GM18868 (cell line): ENCODE data around the gene FLT1.

Experiments
- ATAC-seq: cut with Tn5 transposase; IDR thresholded peaks from one replicate; pipeline ENCODE4 v1.9.1; 2021; ENCODE audit warnings: mild to moderate bottlenecking, moderate library complexity; ENCODE audit not compliant: unreplicated experiment

The FLT1 gene

DNA sequence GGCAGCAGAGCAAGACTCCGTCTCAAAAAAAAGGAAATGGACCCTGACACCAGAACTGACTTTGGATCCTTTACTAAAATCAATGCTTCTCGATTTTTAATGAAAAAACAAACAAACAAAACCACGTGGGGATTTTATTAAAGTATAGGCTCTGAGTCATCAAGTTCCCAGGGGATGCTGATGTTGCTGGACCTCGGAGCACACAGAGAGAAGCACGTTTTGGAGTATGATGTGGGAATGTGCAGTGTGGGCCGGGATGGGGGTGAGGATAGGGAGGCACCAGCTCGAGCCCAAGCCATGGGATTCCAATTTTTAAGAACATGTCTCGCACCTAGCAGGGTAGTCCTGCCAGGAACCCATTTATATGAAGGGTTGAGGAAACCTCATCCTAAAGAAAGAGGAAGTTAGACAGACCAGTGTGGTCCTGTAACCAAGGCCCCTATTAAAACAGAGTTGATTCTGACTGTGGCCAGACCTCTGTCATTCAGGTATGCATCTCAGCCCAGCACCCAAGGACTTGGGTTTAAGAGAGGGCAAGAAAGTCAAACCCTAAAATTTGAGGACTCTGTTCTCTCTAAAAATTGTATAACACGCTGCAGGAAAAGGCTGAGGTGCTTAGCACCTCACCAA, 6.4 kb downstream of the FLT1 start:
- no peak for ATAC-seq

DNA sequence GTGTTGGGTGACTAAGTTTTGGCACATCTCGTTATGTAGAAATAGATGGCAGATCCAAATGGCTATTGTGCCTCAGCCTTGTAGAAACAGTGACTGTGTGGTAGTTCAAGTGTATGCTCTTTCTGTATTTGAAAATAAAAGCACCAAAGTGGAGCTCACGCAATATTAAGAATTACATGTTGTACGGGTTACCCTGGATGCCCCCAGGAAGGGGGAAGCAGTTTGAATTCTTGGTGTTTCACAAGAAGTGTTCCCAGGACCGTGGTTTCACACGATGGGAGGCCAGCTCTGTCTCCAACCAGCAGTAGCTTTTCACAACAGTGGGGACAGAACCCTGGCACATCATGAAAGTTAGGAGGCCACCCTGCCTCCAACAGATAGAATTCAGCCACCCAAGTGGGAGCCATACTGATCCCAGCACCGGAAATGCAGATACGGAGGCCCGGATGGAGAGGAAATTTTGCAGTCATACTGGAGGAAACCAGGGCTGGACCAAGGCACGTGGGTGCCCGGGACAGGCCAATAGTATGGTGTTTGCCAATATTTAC, 8.9 kb downstream of the FLT1 start:
- ATAC-seq: no peak

DNA sequence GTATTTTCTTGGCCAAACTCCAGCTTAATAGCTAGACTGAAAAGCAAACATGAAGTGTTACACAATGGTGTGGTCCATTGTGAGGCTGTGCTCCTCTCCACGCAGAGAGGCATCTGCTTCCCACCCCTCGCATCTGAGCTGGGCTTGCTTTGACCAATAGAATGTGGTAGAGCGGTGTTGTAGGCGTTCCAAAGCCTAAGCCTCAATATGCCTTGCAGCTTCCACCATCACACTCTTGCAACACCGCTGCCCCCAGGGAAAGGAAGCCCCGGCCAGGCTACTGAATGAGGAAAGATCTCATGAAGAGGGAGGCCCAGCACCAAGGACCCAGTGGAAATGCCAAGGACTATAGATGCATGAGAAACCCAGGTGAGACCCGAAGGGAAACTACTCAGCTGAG, 9.4 kb downstream of the FLT1 start:
- ATAC-seq: no peak

DNA sequence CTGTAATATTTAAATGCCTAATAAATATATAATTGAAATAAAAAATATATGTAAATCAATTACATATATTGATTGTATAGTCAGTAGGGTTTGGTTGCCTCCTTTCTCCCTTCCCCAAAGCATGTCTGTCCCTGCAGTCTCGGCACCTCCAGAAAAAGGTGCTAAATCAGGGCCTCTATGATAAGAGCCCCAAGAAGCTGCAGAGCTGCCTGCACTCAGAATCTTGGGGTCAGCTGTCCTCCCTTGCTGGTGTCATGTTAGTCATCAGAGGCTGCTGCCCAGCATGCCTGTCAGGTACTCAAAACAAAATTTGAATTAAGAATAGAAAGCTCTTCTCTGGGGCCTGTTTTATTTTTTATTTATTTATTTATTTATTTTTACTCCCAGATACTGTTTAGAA, 9.8 kb downstream of the FLT1 start:
- ATAC-seq: no peak

DNA sequence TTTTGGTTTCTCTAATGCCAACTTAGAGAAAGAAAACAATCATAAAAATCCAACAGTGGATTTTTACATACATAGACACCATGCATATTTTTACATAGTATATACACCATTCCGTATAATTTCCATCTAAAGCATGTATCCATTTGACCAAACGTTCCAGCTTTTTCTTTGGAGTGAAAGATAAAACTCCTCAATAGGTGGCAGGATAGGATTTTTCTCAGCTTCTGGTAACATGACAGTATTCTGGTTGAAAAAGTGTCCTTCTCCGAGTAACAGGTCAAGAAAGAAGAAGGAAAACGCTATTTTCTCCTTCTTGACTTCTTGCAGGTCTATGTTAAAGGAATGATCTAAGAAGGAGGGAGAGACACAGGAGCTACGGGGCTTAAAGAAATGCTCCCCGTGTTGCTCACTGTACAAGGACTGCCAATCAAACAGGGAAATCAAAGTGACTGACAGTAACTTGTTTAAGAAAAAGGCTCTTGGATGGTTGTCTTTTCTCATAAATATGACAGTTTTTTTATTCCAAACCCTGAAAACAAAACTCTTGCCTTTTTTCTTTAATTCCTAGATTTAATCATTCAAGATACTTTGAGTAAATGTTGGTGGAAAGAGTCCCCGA, 11.5 kb downstream of the FLT1 start:
- no peak for ATAC-seq

DNA sequence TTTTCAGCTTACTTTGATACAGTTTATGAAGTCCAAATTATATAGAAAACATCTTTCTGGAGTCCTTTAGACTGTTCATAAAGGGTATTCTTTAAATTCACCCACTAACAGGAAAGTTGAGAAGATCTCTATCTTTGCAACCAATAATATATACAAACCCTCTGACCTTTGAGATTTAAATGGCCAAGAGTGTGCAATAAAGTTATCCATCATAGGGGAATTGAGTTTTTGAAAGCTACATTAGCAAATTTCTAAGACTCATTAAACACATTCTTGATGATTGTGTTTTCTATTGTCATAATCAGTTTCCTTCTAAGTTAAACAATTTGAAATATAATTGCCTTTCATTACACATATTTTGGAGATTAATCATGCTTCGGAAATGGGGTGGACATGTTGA, 15.9 kb downstream of the FLT1 start:
- no peak for ATAC-seq

DNA sequence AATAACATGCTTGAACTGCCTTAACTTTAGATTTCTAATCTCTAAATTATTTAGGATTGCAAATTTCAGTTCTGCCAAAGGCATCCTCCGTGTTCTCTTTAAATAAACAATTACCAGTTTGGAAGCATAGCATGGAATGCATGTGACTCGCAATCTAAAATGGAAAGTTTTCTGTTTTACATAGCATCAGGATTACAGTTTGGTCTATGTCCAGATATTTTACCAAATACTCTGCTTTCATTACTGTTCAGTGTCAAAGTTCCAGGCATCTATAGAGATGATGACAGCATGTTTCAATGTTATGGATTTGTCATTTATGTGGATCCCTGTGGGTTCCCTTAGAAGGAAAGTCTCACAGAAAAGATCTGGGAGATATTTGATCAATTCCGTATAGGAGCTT, 16.8 kb downstream of the FLT1 start:
- ATAC-seq: no peak

DNA sequence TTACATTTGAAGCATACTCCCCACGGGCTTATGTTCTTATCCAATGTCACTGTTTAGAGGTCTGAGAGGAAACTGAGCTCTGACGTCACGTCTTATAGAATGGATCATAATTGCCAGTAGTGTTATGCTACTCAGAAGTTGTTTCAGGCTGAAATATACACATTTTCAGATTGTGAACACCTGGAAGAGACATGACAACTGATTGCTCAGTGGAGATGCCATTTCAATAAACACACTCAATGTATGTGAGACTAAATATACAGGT, 17.3 kb downstream of the FLT1 start:
- no peak for ATAC-seq

DNA sequence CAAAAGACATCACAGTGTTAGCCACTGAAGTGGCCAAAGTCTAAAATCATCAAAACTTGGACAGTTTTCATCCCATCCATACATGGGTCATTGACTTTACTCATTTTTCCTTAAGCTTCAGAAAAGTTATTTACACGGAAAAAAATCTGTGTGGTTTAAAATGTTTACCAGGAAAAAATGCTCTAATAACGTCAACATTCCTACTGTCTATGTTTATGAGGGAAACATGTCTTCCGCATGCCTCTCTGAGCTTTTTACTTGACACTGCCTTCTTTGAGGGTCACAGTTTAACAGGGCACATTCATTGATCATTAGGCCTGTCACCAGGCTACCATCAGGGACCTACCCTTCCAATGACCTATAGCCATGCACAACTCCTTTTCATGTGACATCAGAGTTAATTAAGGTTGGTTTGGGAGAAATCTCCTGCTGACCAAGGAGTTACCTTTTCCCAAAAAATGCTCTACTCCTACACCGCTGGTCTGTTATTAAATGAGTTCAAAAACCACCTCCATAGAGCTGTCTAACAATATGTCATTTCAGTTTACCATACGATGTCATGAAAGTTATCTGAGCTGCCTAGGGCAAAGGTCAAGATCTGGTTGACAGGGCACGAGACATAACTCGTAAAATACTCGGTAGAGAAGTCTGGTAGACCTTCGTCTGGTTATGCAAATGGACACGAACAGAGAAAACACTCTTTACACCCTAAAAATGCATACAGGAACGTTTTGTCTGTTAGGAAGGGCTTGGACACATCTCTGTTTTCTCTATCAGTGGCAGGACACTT, 17.8 kb downstream of the FLT1 start:
- ATAC-seq: no peak

DNA sequence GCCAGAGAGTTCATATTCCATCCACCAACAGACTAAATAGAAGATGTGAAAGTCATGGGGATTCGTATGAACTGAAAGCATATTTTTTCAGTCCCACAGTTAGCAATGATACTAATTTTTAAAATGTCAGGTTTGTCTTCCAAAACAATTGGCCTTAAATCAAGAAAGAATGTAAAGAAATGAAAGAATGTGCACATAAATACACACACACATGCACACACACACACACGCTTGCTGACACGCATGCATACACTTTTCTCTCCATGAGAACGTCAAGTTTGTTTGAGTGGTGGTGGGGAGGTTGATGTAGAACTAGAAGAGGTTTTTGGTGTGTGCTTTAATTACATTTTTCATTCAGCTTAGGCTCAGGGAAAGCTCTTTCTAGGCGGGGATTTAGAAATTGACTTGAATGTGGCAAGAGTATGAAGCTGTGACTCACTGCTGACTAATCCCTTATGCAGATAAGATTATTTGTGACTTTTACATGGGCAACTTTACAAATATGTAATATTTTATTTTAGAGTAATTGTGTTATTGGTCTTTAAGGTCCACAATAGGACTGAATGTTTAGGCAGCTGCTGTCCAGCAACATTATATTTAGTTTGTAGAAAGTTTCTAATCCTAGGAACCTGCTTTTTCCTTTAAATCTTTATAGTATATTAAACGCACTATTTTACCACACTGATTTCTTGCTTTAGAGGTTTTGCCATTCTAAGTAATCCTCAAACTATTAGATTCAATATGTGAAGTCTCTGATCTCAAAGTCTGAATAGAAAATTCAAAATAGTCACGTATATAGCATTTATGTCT, 18.8 kb downstream of the FLT1 start:
- ATAC-seq: no peak

DNA sequence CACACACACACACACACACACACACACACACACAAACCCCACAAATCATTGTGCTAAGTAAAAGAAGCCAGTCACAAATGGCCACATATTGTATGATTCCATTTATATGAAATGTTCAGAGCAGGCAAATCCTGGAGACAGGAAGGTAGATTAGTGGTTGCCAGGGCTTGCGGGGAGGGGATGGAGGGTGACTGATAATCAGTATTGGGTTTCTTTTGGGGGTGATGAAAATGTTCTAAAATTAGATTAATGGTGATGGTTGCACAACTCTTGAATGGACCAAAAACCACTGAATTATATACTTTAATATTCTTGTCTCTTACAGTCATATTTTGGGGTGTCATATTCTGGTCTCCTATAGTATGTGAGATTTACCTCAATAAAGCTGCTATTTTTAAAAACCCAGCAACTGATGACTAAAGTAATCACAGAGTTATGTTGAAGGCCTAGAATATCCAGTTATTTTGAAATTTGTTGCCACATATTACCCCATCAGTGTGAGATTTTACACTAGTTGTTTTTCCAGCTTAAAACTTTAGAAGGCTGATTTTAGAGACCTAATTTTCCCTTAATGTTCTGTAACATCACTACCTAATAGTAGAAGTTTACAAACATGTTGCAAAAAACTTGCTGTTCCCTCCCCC, 20.3 kb downstream of the FLT1 start:
- no peak for ATAC-seq

DNA sequence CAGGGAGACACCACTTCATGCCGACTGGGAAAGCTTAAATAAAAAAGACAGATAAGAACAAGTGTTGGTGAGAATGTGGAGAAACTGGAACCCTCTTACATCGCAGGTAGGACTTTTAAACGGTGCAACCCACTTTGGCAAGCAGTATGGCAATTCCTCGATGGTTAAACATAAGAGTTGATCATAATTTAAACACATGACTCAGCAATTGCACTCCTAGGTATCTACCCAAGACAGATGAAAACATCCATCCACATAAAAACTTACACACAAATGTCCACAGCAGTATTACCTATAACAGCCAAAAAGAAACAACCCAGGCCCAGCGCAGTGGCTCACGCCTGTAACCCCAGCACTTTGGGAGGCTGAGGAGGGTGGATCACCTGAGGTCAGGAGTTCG, 21.9 kb downstream of the FLT1 start:
- no peak for ATAC-seq

DNA sequence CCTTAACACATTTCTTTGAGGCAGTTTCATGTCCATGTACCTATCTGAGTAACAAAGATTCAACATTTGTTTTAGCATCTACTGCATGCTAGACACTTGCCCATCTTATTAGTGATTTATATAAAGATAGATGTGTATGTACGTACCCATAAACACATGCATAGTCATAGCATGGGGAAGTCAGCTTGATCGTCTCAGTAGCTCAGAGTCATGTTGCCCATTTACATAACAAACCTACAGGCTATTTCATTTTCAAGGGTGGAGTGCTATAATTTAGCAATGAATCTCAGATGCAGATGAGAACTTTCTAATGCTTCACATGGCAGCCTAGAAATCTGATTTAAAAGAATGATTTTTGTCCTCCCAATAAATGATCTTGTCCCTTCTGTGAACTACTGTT, 23.5 kb downstream of the FLT1 start:
- no peak for ATAC-seq

DNA sequence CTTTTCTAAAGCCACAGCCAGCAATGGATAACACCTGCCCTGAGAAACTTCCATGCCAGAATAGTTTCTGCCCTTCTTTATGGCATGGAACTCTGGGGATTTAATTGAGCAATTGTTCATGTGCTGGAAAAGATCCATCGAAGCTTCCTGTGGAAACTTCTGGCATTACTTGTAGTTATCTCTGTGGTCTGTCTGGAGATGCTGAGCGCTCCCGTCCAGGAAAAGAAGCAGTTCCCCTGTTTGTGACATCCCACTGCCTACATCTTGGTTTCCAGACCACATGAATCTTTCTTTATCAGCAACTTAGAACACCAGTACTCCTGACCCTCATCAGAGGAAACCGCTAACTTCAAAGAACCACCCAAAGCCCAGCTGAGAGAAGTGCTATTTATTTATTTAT, 24.6 kb downstream of the FLT1 start:
- no peak for ATAC-seq

DNA sequence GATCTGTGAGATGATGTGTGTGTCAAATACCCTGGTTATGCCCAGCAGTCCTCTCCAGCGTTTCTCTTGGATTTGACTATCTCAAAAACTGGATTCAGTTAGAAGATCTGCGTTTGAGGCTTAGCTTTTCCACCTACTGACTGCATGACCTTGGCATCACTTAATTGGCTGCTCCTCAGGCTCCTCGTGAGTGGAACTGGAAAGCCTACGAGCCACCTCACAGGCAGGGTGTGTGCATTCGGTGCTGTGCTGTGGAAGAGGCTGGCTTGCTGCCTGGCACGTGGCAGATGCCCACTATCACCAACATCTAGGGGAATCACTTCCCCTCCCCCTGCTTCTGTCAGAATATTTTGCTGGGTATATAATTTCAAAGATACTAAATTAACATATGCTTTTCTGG, 25.6 kb downstream of the FLT1 start:
- ATAC-seq: no peak

DNA sequence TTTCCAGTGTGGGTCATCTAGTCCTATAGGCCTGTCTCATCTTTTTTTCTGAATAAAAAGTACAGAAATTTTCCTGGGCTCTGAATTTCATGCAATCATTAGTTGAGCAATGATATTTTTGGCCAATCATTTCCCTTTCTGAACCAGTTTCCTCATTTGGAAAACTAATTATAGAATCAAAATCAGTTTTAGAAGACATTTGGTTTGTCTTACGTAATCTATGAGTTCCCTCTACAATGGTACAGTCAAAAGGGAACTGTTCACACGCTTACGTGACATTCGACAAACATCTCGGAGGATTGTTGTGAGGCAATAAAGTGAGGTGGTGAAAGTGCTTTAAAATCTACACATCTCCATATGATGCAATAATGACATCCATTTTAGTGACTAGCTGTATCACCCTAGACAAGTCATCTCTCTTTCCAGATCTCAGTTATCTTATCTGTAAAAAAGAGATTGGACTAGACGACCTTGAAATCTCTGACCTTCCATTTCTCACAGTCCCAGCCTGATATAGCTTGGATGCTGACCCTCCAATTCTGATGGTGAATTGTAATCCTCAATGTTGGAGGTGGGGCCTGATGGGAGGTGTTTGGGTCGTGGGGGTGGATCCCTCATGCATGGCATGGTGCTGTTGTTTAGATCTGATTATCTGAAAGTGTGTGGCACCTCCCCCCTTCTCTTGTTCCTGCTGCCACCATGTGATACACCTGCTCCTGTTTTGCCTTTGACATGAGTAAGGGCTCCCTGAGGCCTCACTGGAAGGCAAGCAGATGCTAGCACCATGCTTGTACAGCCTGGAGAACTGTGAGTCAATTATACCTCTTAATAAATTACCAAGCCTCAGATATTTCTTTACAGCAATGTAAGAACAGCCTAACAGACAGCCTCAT, 26.7 kb downstream of the FLT1 start:
- ATAC-seq: peak; percentile 49

DNA sequence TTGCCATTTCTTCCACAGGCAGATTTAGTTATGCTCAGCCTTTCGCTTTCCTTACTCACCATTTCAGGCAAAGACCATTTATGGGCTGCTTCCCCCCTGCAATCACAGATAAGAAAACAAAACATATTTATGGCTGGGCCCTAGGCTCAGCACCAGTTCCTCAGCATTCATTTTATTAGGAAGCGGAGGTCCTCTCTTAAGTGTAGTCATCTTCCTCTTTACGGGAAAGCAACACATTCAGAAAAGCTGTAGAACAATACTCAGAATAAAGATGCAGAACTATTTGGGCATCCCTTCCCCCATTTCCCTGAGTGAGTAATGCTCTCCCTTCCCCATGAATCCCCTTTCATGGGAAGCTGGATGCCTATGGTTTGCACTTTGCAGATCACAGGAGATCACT, 27.9 kb downstream of the FLT1 start:
- ATAC-seq: no peak

DNA sequence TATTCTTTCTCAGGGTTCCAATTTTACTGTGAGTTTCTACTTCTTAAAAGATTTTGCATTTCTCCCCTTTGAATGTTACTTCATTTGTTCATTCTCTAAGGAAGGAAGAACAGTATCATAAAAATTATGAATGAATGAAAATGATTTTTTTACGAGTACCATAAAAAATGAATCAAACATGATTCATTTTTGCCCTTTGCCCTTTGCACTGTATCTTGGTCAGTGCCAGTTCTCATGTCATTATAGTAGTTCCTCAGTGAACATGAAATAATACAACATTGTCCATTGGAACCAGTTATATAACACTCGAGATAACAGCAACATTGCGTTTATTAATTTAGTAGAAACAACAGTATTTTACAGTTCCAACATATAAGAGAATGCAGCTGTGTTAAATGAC, 28.8 kb downstream of the FLT1 start:
- ATAC-seq: no peak

DNA sequence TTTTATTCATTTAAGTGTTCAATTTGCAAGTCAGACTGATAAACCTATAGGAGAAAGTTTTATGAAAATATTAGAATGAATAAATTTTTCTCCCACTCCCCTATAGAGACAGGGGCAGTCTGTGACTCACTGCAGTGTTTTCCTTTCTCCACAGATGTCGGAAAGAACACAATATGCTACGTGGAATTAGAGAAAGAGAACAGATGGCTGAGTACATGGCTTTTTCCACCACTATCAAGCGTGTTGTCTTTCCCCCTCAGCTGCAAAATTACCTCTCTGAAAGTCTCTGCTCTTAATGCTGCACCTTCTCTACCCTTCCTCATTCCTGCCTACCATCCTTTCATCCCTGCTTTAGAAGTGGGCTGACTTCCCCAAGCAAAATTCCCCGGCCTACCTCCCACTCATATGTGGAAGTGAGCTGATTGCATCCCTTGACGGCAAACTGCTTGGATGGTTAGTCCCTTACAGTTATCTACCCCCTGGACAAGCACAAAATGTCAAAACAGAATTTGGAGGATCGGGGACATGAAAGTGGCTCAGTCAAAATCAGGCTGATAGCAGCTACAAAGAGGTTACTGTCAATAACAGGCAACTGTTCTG, 30.0 kb downstream of the FLT1 start:
- ATAC-seq: no peak

DNA sequence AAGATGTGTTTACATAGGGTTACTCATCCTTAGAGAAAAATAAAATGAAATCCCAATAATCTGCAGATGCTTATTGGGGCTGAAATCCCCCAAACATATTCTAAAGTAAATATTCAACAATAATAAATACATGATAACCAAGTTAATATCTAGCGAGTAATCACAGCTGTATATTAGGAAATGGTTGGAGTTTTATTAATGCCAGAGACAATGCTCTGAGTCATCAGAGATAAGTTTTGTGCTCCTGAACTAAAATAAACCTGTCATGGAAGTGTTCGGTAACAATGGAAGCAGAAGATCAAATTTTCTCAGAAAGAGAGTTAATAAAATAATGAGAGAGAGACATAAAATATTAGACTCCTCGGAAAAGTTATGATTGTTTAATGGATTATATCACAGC, 31.4 kb downstream of the FLT1 start:
- ATAC-seq: no peak
